GM23338 (cell line): ENCODE measurements around the gene GPC6. TPM values are rescaled to one million over a fixed set of nuclear protein-coding genes. Genes with fewer than 3 reads are reported as not detected.

Experiments
- ATAC-seq: fragments of 200-7000 bp; cut with Tn5 transposase; 3 replicates; pipeline ENCODE4 v1.9.1; 2020
- DNase-seq: peaks from one replicate; pipeline ENCODE4 v3.0.0-alpha.2; 2015; ENCODE audit warnings: low spot score
- H2AFZ ChIP-seq: fragments of 200-600 bp; sonication (generic); 2 replicates; pipeline ENCODE4 v1.8.0; 2016; ENCODE audit warnings: antibody characterized with exemption, mild to moderate bottlenecking, moderate library complexity
- H3F3A ChIP-seq: fragments of 200-600 bp; sonication (generic); replicated peaks from 2 replicates; pipeline ENCODE4 v1.8.0; 2017; ENCODE audit warnings: antibody characterized with exemption, mixed run types, low read depth
- H3K27ac ChIP-seq: fragments of 200-600 bp; sonication (generic); 2 replicates; pipeline ENCODE4 v1.6.1; 2016; ENCODE audit warnings: low read depth
- H3K27me3 ChIP-seq: fragments of 200-600 bp; sonication (generic); 2 replicates; pipeline ENCODE4 v1.8.0; 2016; ENCODE audit warnings: mild to moderate bottlenecking, mixed run types, moderate library complexity; ENCODE audit not compliant: insufficient read depth
- H3K36me3 ChIP-seq: fragments of 200-600 bp; sonication (generic); 2 replicates; pipeline ENCODE4 v1.8.0; 2016; ENCODE audit warnings: mild to moderate bottlenecking; ENCODE audit not compliant: insufficient read depth
- H3K4me1 ChIP-seq: fragments of 200-600 bp; sonication (generic); 2 replicates; pipeline ENCODE4 v1.8.0; 2016; ENCODE audit warnings: mild to moderate bottlenecking, moderate library complexity; ENCODE audit not compliant: insufficient read depth
- H3K4me2 ChIP-seq: fragments of 200-600 bp; sonication (generic); 2 replicates; pipeline ENCODE4 v1.7.1; 2017; ENCODE audit warnings: mixed run types
- H3K4me3 ChIP-seq: fragments of 200-600 bp; sonication (generic); 2 replicates; pipeline ENCODE4 v1.6.1; 2016; ENCODE audit warnings: mixed run types
- H3K79me2 ChIP-seq: fragments of 200-600 bp; sonication (generic); replicated peaks from 2 replicates; pipeline ENCODE4 v1.8.0; 2017; ENCODE audit warnings: mild to moderate bottlenecking; ENCODE audit not compliant: insufficient read depth
- H3K9me2 ChIP-seq: fragments of 200-600 bp; sonication (generic); 2 replicates; pipeline ENCODE4 v1.8.0; 2017; ENCODE audit not compliant: insufficient read depth
- H4K20me1 ChIP-seq: fragments of 200-600 bp; sonication (generic); replicated peaks from 2 replicates; pipeline ENCODE4 v1.8.0; 2017; ENCODE audit warnings: mild to moderate bottlenecking; ENCODE audit not compliant: insufficient read depth
- H3K27ac Mint-ChIP-seq: 2 replicates; pipeline ENCODE4 v1.8.0; 2020; ENCODE audit warnings: inconsistent platforms, mild to moderate bottlenecking, moderate library complexity, mixed read lengths
- H3K27me3 Mint-ChIP-seq: 3 replicates; pipeline ENCODE4 v1.8.0; 2022; ENCODE audit warnings: low read depth, mild to moderate bottlenecking, moderate library complexity, mixed read lengths, inconsistent platforms; ENCODE audit not compliant: insufficient read depth, poor library complexity
- H3K36me3 Mint-ChIP-seq: 3 replicates; pipeline ENCODE4 v1.8.0; 2021; ENCODE audit warnings: low read depth, mild to moderate bottlenecking, inconsistent platforms, moderate library complexity, mixed read lengths
- H3K4me1 Mint-ChIP-seq: 3 replicates; pipeline ENCODE4 v1.8.0; 2020; ENCODE audit warnings: mild to moderate bottlenecking, inconsistent platforms, mixed read lengths
- H3K4me3 Mint-ChIP-seq: 3 replicates; pipeline ENCODE4 v1.8.0; 2021; ENCODE audit warnings: moderate library complexity, mild to moderate bottlenecking, inconsistent platforms, mixed read lengths
- H3K9me3 Mint-ChIP-seq: 3 replicates; pipeline ENCODE4 v1.8.0; 2020; ENCODE audit warnings: moderate library complexity, mild to moderate bottlenecking, inconsistent platforms, mixed read lengths
- CREB1 ChIP-seq: fragments of 250-450 bp; sonication (Bioruptor Pico); IDR thresholded peaks from 2 replicates; pipeline ENCODE4 v1.5.0; 2020; ENCODE audit warnings: low read depth, mild to moderate bottlenecking, moderate library complexity
- ETS1 ChIP-seq: IDR thresholded peaks from 2 replicates; pipeline ENCODE4 v1.6.1; 2016; ENCODE audit warnings: antibody characterized with exemption
- EZH2 ChIP-seq: fragments of 200-600 bp; sonication (generic); IDR thresholded peaks from one replicate; pipeline ENCODE4 v1.8.0; 2017; ENCODE audit warnings: antibody characterized with exemption, mild to moderate bottlenecking, low read depth; ENCODE audit not compliant: unreplicated experiment
- EZH2phosphoT487 ChIP-seq: fragments of 200-600 bp; sonication (generic); IDR thresholded peaks from one replicate; pipeline ENCODE4 v1.8.1; 2018; ENCODE audit warnings: antibody characterized with exemption; ENCODE audit not compliant: unreplicated experiment
- JUNB ChIP-seq: IDR thresholded peaks from one replicate; pipeline ENCODE4 v1.6.1; 2016; ENCODE audit warnings: antibody characterized with exemption; ENCODE audit not compliant: unreplicated experiment
- NANOG ChIP-seq: IDR thresholded peaks from 2 replicates; pipeline ENCODE4 v1.6.1; 2016; ENCODE audit warnings: antibody characterized with exemption, borderline replicate concordance
- REST ChIP-seq: IDR thresholded peaks from one replicate; pipeline ENCODE4 v1.6.1; 2018; ENCODE audit warnings: antibody characterized with exemption; ENCODE audit not compliant: unreplicated experiment
- STAT1 ChIP-seq: IDR thresholded peaks from one replicate; pipeline ENCODE4 v1.6.1; 2016; ENCODE audit warnings: antibody characterized with exemption; ENCODE audit not compliant: unreplicated experiment
- ZNF114 ChIP-seq: fragments of 250-450 bp; sonication (Bioruptor Pico); IDR thresholded peaks from 2 replicates; pipeline ENCODE4 v1.5.0; 2020; ENCODE audit warnings: mild to moderate bottlenecking, moderate library complexity
- polyA plus RNA-seq: library from polyadenylated mRNA; unstranded; fragments of >200 nt; fragmentation: Nextera tagmentation; extraction: Ambion mirVana; gene quantifications from 2 replicates; pipeline ENCODE4 v1.2.1, GENCODE V29; 2016
- total RNA-seq: library from RNA; depleted of rRNA; stranded (reverse); fragments of >200 nt; shearing (Covaris generic); gene quantifications from 2 replicates; pipeline ENCODE4 v1.2.3, GENCODE V29; 2014

The GPC6 gene
- total and polyA plus RNA-seq, 2 experiments from 2014 or later = 6.4 to 28.6 TPM

- peaks cover 96% of the 10 kb centered on the region for H3K79me2 ChIP-seq
- H3K4me3 Mint-ChIP-seq = no peak overlapping the region
Observed at GRCh38 chr13:93243375-93244063, 16.9 kb downstream of the GPC6 start.

GRCh38 chr13:93244141-93244917 is 17.7 kb downstream of the GPC6 start:
- peaks cover 6% of the 10 kb centered on the region for H3K9me3 Mint-ChIP-seq
- DNase-seq = no peak
- Histone ChIP-seq H4K20me1 (no peaks in the 10 kb centered on the region), H3K27ac (0 out of 2 replicates have a peak overlapping the region, but pooled peaks have one; percentile 53), H3K36me3 (no peaks in the 10 kb centered on the region), H3K4me1 (peaks cover 32% of the 10 kb centered on the region), H3K79me2 (peaks cover 95% of the 10 kb centered on the region), H3K4me3 (no peak overlapping the region), H3K9me2 (peaks cover 3% of the 10 kb centered on the region; the same call in 1 of the 2 replicates), H3F3A (no peaks in the 10 kb centered on the region), H2AFZ (peak overlapping the region; percentile 67; the same call in 1 of the 2 replicates), H3K27me3 (no peaks in the 10 kb centered on the region), H3K4me2 (peak overlapping the region; percentile 33)
- peaks cover 12% of the 10 kb centered on the region for H3K36me3 Mint-ChIP-seq
- H3K4me1 Mint-ChIP-seq = peaks cover 42% of the 10 kb centered on the region
- peak; percentile 66 for ATAC-seq
- peak overlapping the region; percentile 77 for H3K27ac Mint-ChIP-seq
- H3K4me3 Mint-ChIP-seq = no peak overlapping the region; the same call in 2 of the 3 replicates
- peaks cover 5% of the 10 kb centered on the region for H3K27me3 Mint-ChIP-seq
- no peak for TF ChIP-seq CREB1 (CRISPR knock-in tag)
- TF ChIP-seq STAT1 = no peak
- TF ChIP-seq EZH2phosphoT487 = no peak
- TF ChIP-seq NANOG = no peak
- no peak for TF ChIP-seq REST
- no peak for TF ChIP-seq JUNB
- TF ChIP-seq EZH2 = no peak
- TF ChIP-seq ZNF114 (CRISPR knock-in tag) = no peak

More at GRCh38 chr13:93243375-93244063, 16.9 kb downstream of the GPC6 start:
- Mint-ChIP-seq H3K9me3 (peaks cover 13% of the 10 kb centered on the region), H3K4me1 (peaks cover 34% of the 10 kb centered on the region), H3K27ac (0 out of 2 replicates have a peak overlapping the region, but pooled peaks have one; percentile 11), H3K36me3 (peaks cover 20% of the 10 kb centered on the region), H3K27me3 (peaks cover 5% of the 10 kb centered on the region)
- Histone ChIP-seq H3F3A (no peaks in the 10 kb centered on the region), H3K4me3 (no peak overlapping the region), H3K36me3 (peaks cover 3% of the 10 kb centered on the region; the same call in 1 of the 2 replicates), H3K9me2 (peaks cover 3% of the 10 kb centered on the region; the same call in 1 of the 2 replicates), H3K27ac (no peak overlapping the region), H3K4me1 (peaks cover 27% of the 10 kb centered on the region), H2AFZ (no peak overlapping the region), H3K4me2 (no peak overlapping the region), H3K27me3 (no peaks in the 10 kb centered on the region), H4K20me1 (no peaks in the 10 kb centered on the region)
- TF ChIP-seq ETS1 = no peak
- TF ChIP-seq JUNB = no peak
- TF ChIP-seq NANOG = no peak
- DNase-seq (no peak), ATAC-seq (no peak; the same call in 1 of the 3 replicates)
